T-helper 2 cell treated with Interferon-gamma antibody and Interleukin-4, amounts not matched to agents 5 μg/mL and 100 μg/mL, for 36 hours (primary cell): Measurements from ENCODE around the gene XIRP1.

Experiments used
- DNase-seq: peaks from one replicate; pipeline ENCODE4 v3.0.0; 2021; ENCODE audit warnings: low spot score
- H3K27ac Mint-ChIP-seq: one replicate; pipeline ENCODE4 v1.8.0; 2021; ENCODE audit warnings: mild to moderate bottlenecking, mixed read lengths
- H3K27me3 Mint-ChIP-seq: one replicate; pipeline ENCODE4 v1.8.0; 2021; ENCODE audit warnings: low read depth, mixed read lengths
- H3K36me3 Mint-ChIP-seq: one replicate; pipeline ENCODE4 v1.8.0; 2021; ENCODE audit warnings: low read depth, mixed read lengths
- H3K4me1 Mint-ChIP-seq: one replicate; pipeline ENCODE4 v1.8.0; 2021; ENCODE audit warnings: low read depth, mixed read lengths
- H3K4me3 Mint-ChIP-seq: one replicate; pipeline ENCODE4 v1.8.0; 2022; ENCODE audit warnings: mild to moderate bottlenecking, moderate library complexity, mixed read lengths
- H3K9me3 Mint-ChIP-seq: one replicate; pipeline ENCODE4 v1.8.0; 2021; ENCODE audit warnings: mixed read lengths

XIRP1 gene

GRCh38 chr3:39185959-39186691 is 6.3 kb downstream of the XIRP1 start:
- Mint-ChIP-seq H3K27ac (no peak overlapping the region), H3K4me3 (no peak overlapping the region), H3K27me3 (no peaks in the 10 kb centered on the region), H3K9me3 (no peaks in the 10 kb centered on the region), H3K36me3 (no peaks in the 10 kb centered on the region), H3K4me1 (peaks cover 7% of the 10 kb centered on the region)
- no peak for DNase-seq

- H3K4me1 Mint-ChIP-seq, result peaks cover 11% of the 10 kb centered on the region
- no peak overlapping the region for H3K27ac Mint-ChIP-seq
- H3K36me3 Mint-ChIP-seq, result no peaks in the 10 kb centered on the region
- no peak overlapping the region for H3K4me3 Mint-ChIP-seq
- DNase-seq, result no peak
- H3K27me3 Mint-ChIP-seq, result no peaks in the 10 kb centered on the region
- no peaks in the 10 kb centered on the region for H3K9me3 Mint-ChIP-seq
These were observed 7.0 kb downstream of the XIRP1 start for GRCh38 chr3:39185326-39185958.

DNA sequence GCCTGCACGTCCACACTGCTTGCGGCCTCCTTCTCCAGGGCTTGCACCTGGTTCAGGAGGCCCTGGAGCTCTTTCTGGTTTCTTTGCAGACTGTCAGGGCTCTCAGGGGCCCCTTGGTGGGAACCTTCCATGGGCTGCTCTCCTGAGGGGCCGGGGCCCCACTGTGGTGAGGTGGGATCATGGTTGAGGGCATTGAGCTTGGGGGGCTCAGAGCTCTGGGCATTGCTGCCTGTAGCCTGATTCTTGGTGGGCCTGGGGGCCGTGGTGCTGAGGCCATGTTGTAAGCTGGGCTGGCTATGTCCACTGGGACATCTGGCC is 7.5 kb downstream of the XIRP1 start:
- Mint-ChIP-seq H3K27ac (no peak overlapping the region), H3K4me1 (peaks cover 14% of the 10 kb centered on the region), H3K4me3 (no peak overlapping the region), H3K9me3 (no peaks in the 10 kb centered on the region), H3K27me3 (no peaks in the 10 kb centered on the region), H3K36me3 (no peaks in the 10 kb centered on the region)
- no peak for DNase-seq

- no peak for DNase-seq
- Mint-ChIP-seq H3K36me3 (no peaks in the 10 kb centered on the region), H3K27ac (no peak overlapping the region), H3K4me1 (peaks cover 18% of the 10 kb centered on the region), H3K9me3 (no peaks in the 10 kb centered on the region), H3K27me3 (no peaks in the 10 kb centered on the region), H3K4me3 (no peak overlapping the region)
These were observed 8.1 kb downstream of the XIRP1 start for GRCh38 chr3:39184081-39184967.

GRCh38 chr3:39183211-39184080 is 8.9 kb downstream of the XIRP1 start:
- Mint-ChIP-seq H3K27me3 (no peaks in the 10 kb centered on the region), H3K27ac (no peak overlapping the region), H3K4me1 (peaks cover 26% of the 10 kb centered on the region)

DNA sequence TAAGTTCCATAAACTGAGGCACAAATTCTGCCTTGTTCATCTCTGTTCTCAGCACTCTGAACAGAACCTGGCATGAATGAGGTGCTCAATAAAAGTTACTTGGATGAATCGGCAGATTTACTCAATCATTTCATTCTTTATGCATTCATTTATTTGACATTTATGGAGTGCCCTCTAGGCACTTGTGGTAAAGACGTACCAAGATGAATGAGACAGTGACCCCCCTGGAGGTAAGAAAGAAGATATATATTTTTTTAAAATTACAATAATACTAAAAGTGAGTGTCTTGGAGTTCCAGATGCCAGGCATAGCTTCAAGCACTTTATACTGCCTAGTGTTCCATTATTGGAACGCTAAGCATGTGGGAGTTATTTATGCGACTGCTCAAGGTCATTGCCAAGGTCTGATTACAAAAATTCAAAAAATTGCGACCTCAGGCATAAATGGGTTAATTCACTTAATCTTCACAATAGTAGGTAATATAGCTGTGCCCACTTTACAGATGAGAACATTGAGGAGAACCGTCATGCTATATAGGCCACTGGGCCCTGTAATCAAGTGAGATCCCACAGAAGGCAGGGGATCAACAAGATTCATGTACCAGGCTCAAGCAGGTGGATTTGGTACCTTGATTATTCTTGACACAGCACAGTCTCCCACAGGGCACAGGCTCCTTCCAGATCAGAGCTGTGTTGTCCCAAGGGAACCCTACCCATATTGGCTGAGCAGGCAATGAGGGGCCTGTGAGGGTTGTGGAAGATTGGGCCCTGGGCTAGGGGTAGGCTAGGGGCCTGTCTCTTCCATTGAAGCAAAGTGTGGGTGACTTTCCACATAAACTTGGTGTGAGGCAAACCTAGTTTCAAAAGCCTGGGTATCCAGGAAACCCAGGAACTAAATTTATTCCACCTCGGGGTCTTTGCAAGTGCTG is 10.7 kb downstream of the XIRP1 start:
- Mint-ChIP-seq H3K36me3 (no peaks in the 10 kb centered on the region), H3K4me1 (peaks cover 36% of the 10 kb centered on the region), H3K9me3 (no peaks in the 10 kb centered on the region), H3K27me3 (no peaks in the 10 kb centered on the region), H3K27ac (peak overlapping the region; percentile 68), H3K4me3 (peak overlapping the region; percentile 68)
- DNase-seq, result no peak

More at GRCh38 chr3:39183211-39184080, 8.9 kb downstream of the XIRP1 start:
- no peaks in the 10 kb centered on the region for H3K36me3 Mint-ChIP-seq
- H3K4me3 Mint-ChIP-seq, result no peak overlapping the region
- H3K9me3 Mint-ChIP-seq, result no peaks in the 10 kb centered on the region
- no peak for DNase-seq

- H3K4me1 Mint-ChIP-seq, result peaks cover 45% of the 10 kb centered on the region
- H3K9me3 Mint-ChIP-seq, result peaks cover 3% of the 10 kb centered on the region
- H3K27me3 Mint-ChIP-seq, result no peaks in the 10 kb centered on the region
- H3K4me3 Mint-ChIP-seq, result peak overlapping the region; percentile 83
- peak overlapping the region; percentile 68 for H3K27ac Mint-ChIP-seq
- DNase-seq, result peak; percentile 84
- peaks cover 2% of the 10 kb centered on the region for H3K36me3 Mint-ChIP-seq
These were observed 11.6 kb downstream of the XIRP1 start for GRCh38 chr3:39180546-39181346.

GRCh38 chr3:39180183-39180545 is 12.2 kb downstream of the XIRP1 start:
- H3K27ac Mint-ChIP-seq, result peak overlapping the region; percentile 56
- H3K9me3 Mint-ChIP-seq, result peaks cover 5% of the 10 kb centered on the region
- H3K4me1 Mint-ChIP-seq, result peaks cover 47% of the 10 kb centered on the region
- DNase-seq, result no peak
- H3K27me3 Mint-ChIP-seq, result no peaks in the 10 kb centered on the region
- peaks cover 2% of the 10 kb centered on the region for H3K36me3 Mint-ChIP-seq
- H3K4me3 Mint-ChIP-seq, result peak overlapping the region; percentile 83

DNA sequence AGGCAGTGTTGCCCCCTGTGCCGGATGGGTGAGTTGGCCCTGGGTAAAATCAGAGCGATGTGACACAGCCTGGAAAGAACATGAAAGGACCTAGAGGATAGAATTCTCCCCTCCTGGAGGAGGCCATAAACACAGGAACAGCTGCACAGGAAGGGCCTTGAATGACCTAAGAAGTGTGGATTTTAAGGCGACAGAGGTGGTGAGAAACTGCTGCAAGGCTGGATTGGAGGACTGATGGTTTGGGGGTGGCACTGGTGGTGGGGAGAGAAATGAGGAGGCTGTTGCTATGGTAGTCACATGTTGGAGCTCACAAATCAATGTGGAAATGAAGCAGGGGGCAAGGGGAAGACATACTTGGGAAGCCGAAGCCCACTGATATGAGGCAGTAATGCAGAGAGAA is 13.8 kb downstream of the XIRP1 start:
- Mint-ChIP-seq H3K27ac (peak overlapping the region; percentile 66), H3K4me3 (peak overlapping the region; percentile 68), H3K36me3 (peaks cover 2% of the 10 kb centered on the region), H3K4me1 (peaks cover 48% of the 10 kb centered on the region), H3K9me3 (peaks cover 5% of the 10 kb centered on the region), H3K27me3 (peaks cover 4% of the 10 kb centered on the region)
- DNase-seq, result no peak

DNA sequence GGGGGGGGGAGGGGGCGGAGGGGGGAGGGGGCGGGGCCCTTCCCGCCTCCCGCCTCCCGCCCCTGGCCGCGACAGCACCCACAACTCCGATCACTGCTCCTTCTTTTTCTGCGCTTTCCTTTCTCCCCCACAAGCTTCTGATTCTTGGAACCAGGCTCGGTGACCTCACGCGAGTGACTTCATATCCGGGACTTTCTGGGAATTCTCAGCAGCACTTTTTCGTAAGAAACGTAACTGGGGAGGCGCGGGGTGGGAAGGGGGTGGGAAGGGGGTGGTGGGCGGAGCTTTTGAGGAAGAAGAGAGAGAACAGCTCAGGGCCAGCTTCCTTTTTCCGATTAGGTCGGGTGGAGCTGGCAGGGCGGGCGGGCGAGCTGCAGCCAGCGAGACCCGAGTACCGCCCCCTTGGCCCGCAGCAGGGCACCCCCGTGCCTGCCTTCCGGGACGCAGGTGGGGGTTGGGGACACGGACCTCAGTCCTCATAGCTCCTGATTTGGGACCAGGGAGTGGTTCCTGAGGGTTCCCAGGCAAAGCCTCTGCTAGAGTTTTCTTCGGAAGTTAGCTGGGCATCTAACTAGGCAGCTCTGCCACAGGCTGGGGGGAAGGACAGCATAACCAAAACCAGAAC is 14.6 kb downstream of the XIRP1 start:
- Mint-ChIP-seq H3K27me3 (peaks cover 4% of the 10 kb centered on the region), H3K4me1 (peaks cover 48% of the 10 kb centered on the region), H3K9me3 (peaks cover 5% of the 10 kb centered on the region), H3K36me3 (peaks cover 2% of the 10 kb centered on the region), H3K27ac (peak overlapping the region; percentile 76), H3K4me3 (peak overlapping the region; percentile 54)
- DNase-seq, result peak; percentile 78

- Mint-ChIP-seq H3K4me1 (peaks cover 46% of the 10 kb centered on the region), H3K27me3 (peaks cover 4% of the 10 kb centered on the region), H3K4me3 (no peak overlapping the region), H3K36me3 (peaks cover 2% of the 10 kb centered on the region), H3K27ac (peak overlapping the region; percentile 21), H3K9me3 (peaks cover 5% of the 10 kb centered on the region)
- no peak for DNase-seq
These were observed 16.2 kb downstream of the XIRP1 start for GRCh38 chr3:39176025-39176714.
